ENCODE data around the gene ENDOG. TPM values are rescaled to one million over a fixed set of nuclear protein-coding genes. Genes with fewer than 3 reads are reported as not detected.

ENDOG gene
- total RNA-seq, 2 donors from 2014 or later, result 12.7 to 15.0 TPM

DNA sequence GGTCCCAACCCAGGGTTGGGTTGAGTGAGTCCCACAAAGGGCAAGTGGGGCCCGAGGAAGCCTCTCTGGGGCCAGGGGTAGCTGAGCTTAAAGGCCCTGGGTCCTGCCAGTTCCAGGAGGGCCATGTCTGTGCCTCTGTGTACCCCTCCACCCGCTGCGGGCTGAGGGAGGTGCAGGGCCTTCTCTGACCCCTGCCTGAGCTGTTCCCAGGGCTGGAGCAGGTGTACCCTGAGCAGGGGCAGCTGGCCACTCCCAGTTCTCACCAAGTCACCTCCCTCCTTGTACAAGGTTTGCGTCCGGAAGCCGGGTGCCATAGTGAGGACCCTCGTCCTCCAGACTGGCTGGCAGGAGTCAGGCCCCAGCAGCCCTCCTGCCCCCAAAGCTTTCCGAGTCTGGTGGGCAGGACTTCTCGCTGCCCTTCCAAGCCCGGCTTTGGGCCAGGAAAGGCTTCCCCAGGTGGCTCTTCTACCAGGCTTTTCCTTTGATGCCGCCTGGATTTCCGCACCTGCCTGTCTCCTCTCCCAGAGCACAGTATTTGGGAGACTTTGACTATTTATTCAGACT lies 9.2 kb upstream of the ENDOG start:
- no peaks in the 10 kb centered on the region for H3K9me3 Mint-ChIP-seq

DNA sequence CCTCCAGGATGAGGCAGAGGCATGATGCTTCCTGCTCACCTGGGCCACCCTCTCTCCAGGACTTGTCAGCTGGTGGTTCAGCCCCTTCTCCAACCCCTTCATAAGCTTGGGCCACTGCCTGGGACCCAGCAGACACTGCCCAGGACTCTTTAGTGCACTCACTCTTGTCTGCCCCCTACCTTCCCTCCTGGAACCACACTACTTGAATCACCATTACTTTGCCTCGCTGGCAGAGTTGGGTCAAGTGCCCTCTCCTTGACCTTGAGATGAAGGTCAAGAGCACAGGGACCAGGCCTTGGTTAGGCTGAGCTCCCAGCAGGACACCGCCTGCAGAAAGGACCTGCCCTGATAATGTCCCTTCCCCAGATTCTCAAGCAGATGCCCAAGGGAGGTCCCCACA lies 8.5 kb upstream of the ENDOG start:
- ATAC-seq (replicated peaks in 1 of 2) (no peak), DNase-seq (no peak)
- Mint-ChIP-seq H3K4me1 (ENCODE audit: low read depth) (no peaks in the 10 kb centered on the region), H3K4me3 (no peak overlapping the region), H3K27me3 (ENCODE audit: low read depth) (no peaks in the 10 kb centered on the region), H3K9me3 (no peaks in the 10 kb centered on the region), H3K27ac (no peak overlapping the region), H3K36me3 (ENCODE audit: insufficient read depth in 2 of 2) (peaks cover 0 to 3% of the 10 kb centered on the region in 2 donors)

More for the DNA sequence above, 9.2 kb upstream of the ENDOG start:
- Mint-ChIP-seq H3K27ac (no peak overlapping the region), H3K4me1 (ENCODE audit: low read depth) (no peaks in the 10 kb centered on the region), H3K27me3 (ENCODE audit: low read depth) (no peaks in the 10 kb centered on the region), H3K4me3 (no peak overlapping the region), H3K36me3 (ENCODE audit: insufficient read depth in 2 of 2) (peaks cover 0 to 3% of the 10 kb centered on the region in 2 donors)
- ATAC-seq (replicated peaks in 1 of 2), result no peak
- DNase-seq, result no peak

GRCh38 chr9:128810873-128811272 lies 7.4 kb upstream of the ENDOG start:
- no peak for DNase-seq
- H3K36me3 Mint-ChIP-seq (ENCODE audit: insufficient read depth in 2 of 2), result peaks cover 0 to 2% of the 10 kb centered on the region in 2 donors
- no peaks in the 10 kb centered on the region for H3K27me3 Mint-ChIP-seq (ENCODE audit: low read depth)
- H3K4me1 Mint-ChIP-seq (ENCODE audit: low read depth), result no peaks in the 10 kb centered on the region
- H3K9me3 Mint-ChIP-seq, result no peaks in the 10 kb centered on the region
- no peak overlapping the region for H3K27ac Mint-ChIP-seq
- no peak overlapping the region for H3K4me3 Mint-ChIP-seq
- no peak for ATAC-seq (replicated peaks in 1 of 2)

DNA sequence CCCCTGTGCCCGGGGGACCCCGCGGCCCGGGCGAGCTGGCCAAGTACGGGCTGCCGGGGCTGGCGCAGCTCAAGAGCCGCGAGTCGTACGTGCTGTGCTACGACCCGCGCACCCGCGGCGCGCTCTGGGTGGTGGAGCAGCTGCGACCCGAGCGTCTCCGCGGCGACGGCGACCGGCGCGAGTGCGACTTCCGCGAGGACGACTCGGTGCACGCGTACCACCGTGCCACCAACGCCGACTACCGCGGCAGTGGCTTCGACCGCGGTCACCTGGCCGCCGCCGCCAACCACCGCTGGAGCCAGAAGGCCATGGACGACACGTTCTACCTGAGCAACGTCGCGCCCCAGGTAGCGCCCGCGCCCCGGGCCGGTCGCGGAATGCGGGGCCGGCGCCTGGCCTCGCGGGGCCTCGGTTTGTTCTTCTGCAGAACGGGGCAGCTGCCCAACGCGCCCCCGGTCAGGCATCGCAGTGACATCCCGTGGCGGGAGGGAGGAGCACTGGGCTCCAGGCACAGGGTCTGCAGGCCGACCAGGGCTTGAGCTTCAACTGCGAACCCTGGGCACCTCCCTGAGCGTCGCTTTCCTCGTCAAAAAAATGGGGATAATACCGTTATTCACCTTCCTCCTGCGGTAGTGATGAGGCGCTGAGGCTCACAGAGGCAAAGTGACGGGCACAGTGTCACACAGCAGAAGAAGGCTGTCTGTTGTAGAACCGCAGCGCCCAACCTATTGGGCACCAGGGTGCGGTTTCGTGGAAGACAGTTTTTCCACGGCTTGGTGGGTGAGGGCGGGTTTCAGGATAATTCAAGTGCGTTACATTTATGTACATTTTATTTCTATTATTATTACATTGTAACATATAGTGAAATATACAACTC lies 777 bp downstream of the ENDOG start:
- Mint-ChIP-seq H3K9me3 (no peaks in the 10 kb centered on the region), H3K27ac (no peak overlapping the region), H3K4me1 (ENCODE audit: low read depth) (peaks cover 35% of the 10 kb centered on the region), H3K36me3 (ENCODE audit: insufficient read depth in 2 of 2) (peaks cover 0 to 2% of the 10 kb centered on the region in 2 donors), H3K27me3 (ENCODE audit: low read depth) (no peaks in the 10 kb centered on the region), H3K4me3 (peak overlapping the region; percentile 81)
- ATAC-seq (replicated peaks in 1 of 2), result peak; percentile 46 to 50
- DNase-seq, result peak; percentile 50 to 56

DNA sequence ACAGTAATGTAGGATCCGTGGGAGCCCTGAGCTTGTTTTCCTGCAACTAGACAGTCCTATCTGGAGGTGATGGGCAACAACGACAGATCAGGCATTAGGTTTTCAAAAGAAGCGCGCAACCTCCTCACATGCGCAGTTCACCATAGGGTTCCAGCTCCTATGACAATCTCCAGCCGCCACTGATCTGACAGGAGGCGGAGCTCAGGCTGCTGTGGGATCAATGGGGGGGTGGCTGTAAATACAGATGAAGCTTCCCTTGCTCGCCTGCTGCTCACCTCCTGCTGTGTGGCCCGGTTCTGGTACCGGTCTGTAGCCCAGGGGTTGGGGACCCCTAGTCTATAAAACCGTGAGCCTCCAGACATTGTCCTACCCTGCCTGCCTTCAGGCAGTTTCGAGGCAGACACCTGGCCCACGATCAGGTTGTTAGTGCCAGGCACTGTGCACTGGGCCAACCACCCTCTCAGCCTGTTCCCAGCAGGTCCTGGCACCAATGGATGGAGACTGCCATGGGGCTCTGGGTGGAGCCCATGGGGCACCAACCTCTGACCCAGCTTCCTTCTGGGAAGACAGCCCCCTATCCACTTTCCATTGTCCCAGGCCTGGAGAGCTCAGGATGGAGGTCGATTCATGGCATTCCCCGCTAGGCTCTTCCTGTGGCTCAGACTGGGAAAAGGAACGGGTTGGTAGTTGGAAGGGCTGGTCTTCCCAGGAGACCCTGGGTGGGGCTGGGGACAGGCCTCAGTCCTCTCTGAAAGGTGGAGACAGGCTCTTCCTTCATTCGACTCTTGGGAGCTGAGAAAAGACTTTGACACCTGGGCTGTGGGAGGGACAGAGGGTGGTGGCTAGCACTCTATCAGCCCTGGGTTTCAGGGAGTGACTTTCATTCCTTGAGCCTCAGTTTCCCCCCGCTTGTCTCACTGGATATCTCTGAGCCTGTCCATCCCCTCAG lies 1.7 kb downstream of the ENDOG start:
- H3K4me1 Mint-ChIP-seq (ENCODE audit: low read depth), result peaks cover 35% of the 10 kb centered on the region
- DNase-seq (no peak), ATAC-seq (replicated peaks in 1 of 2) (no peak)
- no peaks in the 10 kb centered on the region for H3K9me3 Mint-ChIP-seq
- no peaks in the 10 kb centered on the region for H3K27me3 Mint-ChIP-seq (ENCODE audit: low read depth)
- peak overlapping the region; percentile 46 to 55 for H3K4me3 Mint-ChIP-seq
- H3K27ac Mint-ChIP-seq, result no peak overlapping the region
- peaks cover 0 to 3% of the 10 kb centered on the region in 2 donors for H3K36me3 Mint-ChIP-seq (ENCODE audit: insufficient read depth in 2 of 2)

GRCh38 chr9:128820665-128821583 lies 2.6 kb downstream of the ENDOG start:
- H3K27ac Mint-ChIP-seq, result peak overlapping the region; percentile 27
- no peak overlapping the region for H3K4me3 Mint-ChIP-seq
- H3K9me3 Mint-ChIP-seq, result no peaks in the 10 kb centered on the region
- no peak for ATAC-seq (replicated peaks in 1 of 2)
- H3K27me3 Mint-ChIP-seq (ENCODE audit: low read depth), result no peaks in the 10 kb centered on the region
- DNase-seq, result no peak
- peaks cover 35% of the 10 kb centered on the region for H3K4me1 Mint-ChIP-seq (ENCODE audit: low read depth)
- H3K36me3 Mint-ChIP-seq (ENCODE audit: insufficient read depth in 2 of 2), result peaks cover 0 to 5% of the 10 kb centered on the region in 2 donors

DNA sequence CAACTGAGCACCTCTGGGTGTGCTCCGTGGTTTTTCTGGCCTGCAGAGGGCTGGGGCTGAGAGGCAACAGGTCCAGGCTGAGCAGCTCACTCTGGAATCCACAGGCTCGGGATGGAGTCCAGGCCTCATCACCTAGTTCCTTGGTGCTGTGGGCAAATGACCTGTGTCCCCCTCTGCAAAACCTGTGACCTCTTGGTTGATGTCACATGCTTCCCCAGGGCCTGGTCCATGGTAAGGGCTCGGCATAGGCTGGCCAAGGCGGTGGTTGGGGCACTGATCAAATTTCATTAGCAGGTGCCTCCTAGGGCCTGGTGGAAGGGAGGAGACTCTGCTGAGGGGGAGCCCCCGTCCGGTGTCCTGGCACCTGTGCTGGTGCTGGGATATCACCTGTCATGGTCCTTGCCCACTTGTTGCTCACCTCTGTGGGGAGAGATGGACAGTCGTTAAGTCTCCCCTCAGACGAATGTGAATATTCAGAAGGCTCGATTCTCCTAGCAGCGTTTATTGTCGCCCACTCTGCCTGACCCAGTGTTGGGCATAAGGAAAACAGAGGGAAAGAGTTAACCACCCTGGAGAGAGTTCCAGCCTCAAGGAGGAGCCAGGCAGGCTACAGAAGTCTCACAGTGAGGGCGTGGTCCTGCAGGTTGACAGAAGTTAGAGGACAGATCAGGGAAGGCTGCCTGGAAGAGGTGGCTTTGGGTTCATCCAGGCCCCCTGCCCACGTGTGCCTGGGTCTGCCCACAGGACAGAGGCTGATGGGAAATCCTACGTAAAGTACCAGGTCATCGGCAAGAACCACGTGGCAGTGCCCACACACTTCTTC lies 3.5 kb downstream of the ENDOG start:
- Mint-ChIP-seq H3K9me3 (no peaks in the 10 kb centered on the region), H3K27me3 (ENCODE audit: low read depth) (no peaks in the 10 kb centered on the region), H3K4me1 (ENCODE audit: low read depth) (peaks cover 35% of the 10 kb centered on the region), H3K4me3 (no peak overlapping the region), H3K27ac (peak overlapping the region; percentile 27), H3K36me3 (ENCODE audit: insufficient read depth in 2 of 2) (peaks cover 0 to 7% of the 10 kb centered on the region in 2 donors)
- ATAC-seq (replicated peaks in 1 of 2) (no peak), DNase-seq (no peak)

GRCh38 chr9:128822407-128823042 lies 4.2 kb downstream of the ENDOG start:
- Mint-ChIP-seq H3K36me3 (ENCODE audit: insufficient read depth in 2 of 2) (peaks cover 0 to 10% of the 10 kb centered on the region in 2 donors), H3K27ac (no peak overlapping the region), H3K4me1 (ENCODE audit: low read depth) (peaks cover 36% of the 10 kb centered on the region), H3K27me3 (ENCODE audit: low read depth) (no peaks in the 10 kb centered on the region), H3K4me3 (no peak overlapping the region), H3K9me3 (no peaks in the 10 kb centered on the region)
- DNase-seq (no peak), ATAC-seq (replicated peaks in 1 of 2) (no peak)

DNA sequence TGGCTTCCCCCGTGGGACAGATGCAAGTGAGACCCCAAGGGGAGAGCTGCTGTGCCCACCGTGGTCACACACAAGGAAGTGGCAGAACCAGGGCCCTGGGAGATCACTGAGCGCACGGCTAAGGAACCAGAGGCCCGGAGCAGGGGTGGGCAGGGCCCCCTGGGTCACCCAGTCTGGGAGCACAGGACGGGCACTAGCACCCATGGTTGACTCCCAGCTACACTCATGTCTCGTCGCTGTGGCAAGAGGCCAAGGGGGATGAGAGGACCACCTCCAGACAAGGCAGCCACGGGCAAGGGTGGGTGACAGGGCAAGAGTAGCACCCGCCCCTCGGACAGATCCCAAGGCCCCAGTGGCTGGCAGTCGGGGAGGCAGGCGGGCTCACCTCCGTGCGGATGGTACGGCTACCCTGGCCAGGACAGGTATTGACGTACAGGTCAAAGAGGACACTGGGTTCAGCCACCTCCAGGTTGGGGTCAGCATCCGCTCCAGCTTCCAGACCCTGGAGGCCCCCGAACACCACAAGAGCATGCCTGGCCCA lies 5.1 kb downstream of the ENDOG start:
- Mint-ChIP-seq H3K4me1 (ENCODE audit: low read depth) (peaks cover 39% of the 10 kb centered on the region), H3K4me3 (no peak overlapping the region), H3K36me3 (ENCODE audit: insufficient read depth in 2 of 2) (peaks cover 0 to 12% of the 10 kb centered on the region in 2 donors), H3K27me3 (ENCODE audit: low read depth) (no peaks in the 10 kb centered on the region), H3K27ac (no peak overlapping the region), H3K9me3 (no peaks in the 10 kb centered on the region)
- DNase-seq (no peak), ATAC-seq (replicated peaks in 1 of 2) (no peak)

- Mint-ChIP-seq H3K27ac (peak overlapping the region; percentile 69), H3K9me3 (no peaks in the 10 kb centered on the region), H3K4me3 (no peak overlapping the region), H3K27me3 (ENCODE audit: low read depth) (no peaks in the 10 kb centered on the region), H3K36me3 (ENCODE audit: insufficient read depth in 2 of 2) (peaks cover 0 to 16% of the 10 kb centered on the region in 2 donors), H3K4me1 (ENCODE audit: low read depth) (peaks cover 44% of the 10 kb centered on the region)
- ATAC-seq (replicated peaks in 1 of 2), result no peak
- no peak for DNase-seq
Observed at GRCh38 chr9:128823903-128824406, 5.7 kb downstream of the ENDOG start.

GRCh38 chr9:128824911-128825310 lies 6.6 kb downstream of the ENDOG start:
- peaks cover 0 to 16% of the 10 kb centered on the region in 2 donors for H3K36me3 Mint-ChIP-seq (ENCODE audit: insufficient read depth in 2 of 2)
- peaks cover 39% of the 10 kb centered on the region for H3K4me1 Mint-ChIP-seq (ENCODE audit: low read depth)
- H3K27me3 Mint-ChIP-seq (ENCODE audit: low read depth), result no peaks in the 10 kb centered on the region
- no peak overlapping the region for H3K27ac Mint-ChIP-seq
- ATAC-seq (replicated peaks in 1 of 2), result no peak
- no peak overlapping the region for H3K4me3 Mint-ChIP-seq
- DNase-seq, result no peak
- H3K9me3 Mint-ChIP-seq, result no peaks in the 10 kb centered on the region
